ENCODE measurements around the gene ACIN1. TPM values are rescaled to one million over a fixed set of nuclear protein-coding genes. Genes with fewer than 3 reads are reported as not detected.

ACIN1 gene
- total and polyA plus RNA-seq, 9 of the 15 experiments (the other 6 are each of a cell fraction or from before 2014, with no cell fraction given) = 5.0 to 196 (median 129) TPM

GRCh38 chr14:23071244-23071920 is 23.6 kb downstream of the ACIN1 start (continued):
- TF ChIP-seq THRAP3 (IDR thresholded peaks at IDR 0.05; ENCODE audit: borderline replicate concordance) = no peak
- TF ChIP-seq TBL1XR1 (IDR thresholded peaks at IDR 0.05; ENCODE audit: low read length in 2 of 2) = no peak
- 0 out of 2 replicates have a peak, but pooled peaks have one; percentile 29 for TF ChIP-seq ARID4B (CRISPR knock-in tag; IDR thresholded peaks at IDR 0.05)
- TF ChIP-seq RUNX1 (IDR thresholded peaks at IDR 0.05; ENCODE audit: low read depth) = no peak
- no peak for TF ChIP-seq ZBTB11 (CRISPR knock-in tag; IDR thresholded peaks at IDR 0.05)
- TF ChIP-seq ZNF24 (IDR thresholded peaks at IDR 0.05) = no peak
- no peak for TF ChIP-seq MXD1 (CRISPR knock-in tag; IDR thresholded peaks at IDR 0.05; ENCODE audit: borderline replicate concordance, poor library complexity, severe bottlenecking)
- TF ChIP-seq THRA (IDR thresholded peaks at IDR 0.05) = no peak
- TF ChIP-seq NFRKB (IDR thresholded peaks at IDR 0.05; ENCODE audit: low read depth) = peak; percentile 94
- no peak for TF ChIP-seq TEAD2 (tag; IDR thresholded peaks at IDR 0.05)
- TF ChIP-seq NONO (IDR thresholded peaks at IDR 0.05; ENCODE audit: low read depth in 2 of 2, low read length in 1 of 2) = no peak
- TF ChIP-seq ZNF507 (tag; conservative IDR thresholded peaks at IDR 0.05) = no peak
- TF ChIP-seq FIP1L1 (IDR thresholded peaks at IDR 0.05; ENCODE audit: low read depth, low read length, poor library complexity, severe bottlenecking) = no peak
- no peak for TF ChIP-seq CEBPG (CRISPR knock-in tag; IDR thresholded peaks at IDR 0.05)
- TF ChIP-seq CEBPG (tag; conservative IDR thresholded peaks at IDR 0.05 in 1 of 2, IDR thresholded peaks at IDR 0.05 in 1 of 2) = no peak
- no peak for TF ChIP-seq MECOM (CRISPR knock-in tag; IDR thresholded peaks at IDR 0.05)
- TF ChIP-seq SREBF1 (IDR thresholded peaks at IDR 0.05; ENCODE audit: borderline replicate concordance, low read depth, low read length) = no peak
- no peak for TF ChIP-seq ZZZ3 (IDR thresholded peaks at IDR 0.05)

Data from K562 (cell line).